Activated CD4-positive, alpha-beta memory T cell treated with anti-CD3 and anti-CD28 coated beads, Interleukin-2, amount 10 ng/mL, durations not matched to agents 7 days and 5 days (primary cell): ENCODE data around the gene UQCRFS1. TPM values are rescaled to one million over a fixed set of nuclear protein-coding genes. Genes with fewer than 3 reads are reported as not detected.
A peak's percentile ranks its signal among the peaks of the same experiment; 100 is the strongest.
"Not testable (repeated sequence)": the region's sequence is repeated elsewhere in the genome, so short reads cannot be mapped to it uniquely, and the experiment has no call there.

Source experiments
- CTCF ChIA-PET: fragments of 350-600 bp; sonication (Branson Sonifier 250); formaldehyde crosslinking; loops from one replicate; lab custom pipeline; 2021; ENCODE audit warnings: antibody characterized with exemption, inconsistent platforms; lab: Charles Lee
- POLR2A ChIA-PET: fragments of 350-600 bp; sonication (Branson Sonifier 250); formaldehyde crosslinking; loops from one replicate; lab custom pipeline; 2021; ENCODE audit warnings: antibody characterized with exemption; lab: Charles Lee
- DNase-seq: peaks from one replicate; pipeline ENCODE4 v3.0.0-alpha.2; 2020
- H3K27ac Mint-ChIP-seq: one replicate; pipeline ENCODE4 v1.8.0; 2021; ENCODE audit warnings: mild to moderate bottlenecking, mixed read lengths
- H3K27me3 Mint-ChIP-seq: one replicate; pipeline ENCODE4 v1.8.0; 2021; ENCODE audit warnings: mixed read lengths
- H3K36me3 Mint-ChIP-seq: one replicate; pipeline ENCODE4 v1.8.0; 2021; ENCODE audit warnings: low read depth, mixed read lengths
- H3K4me1 Mint-ChIP-seq: one replicate; pipeline ENCODE4 v1.8.0; 2021; ENCODE audit warnings: mixed read lengths
- H3K4me3 Mint-ChIP-seq: one replicate; pipeline ENCODE4 v1.8.0; 2021; ENCODE audit warnings: mild to moderate bottlenecking, mixed read lengths
- H3K9me3 Mint-ChIP-seq: one replicate; pipeline ENCODE4 v1.8.0; 2021; ENCODE audit warnings: mixed read lengths
- total RNA-seq, 2 experiments: library from RNA; stranded (reverse); gene quantifications; one replicate each; pipeline ENCODE4 v1.2.3, GENCODE V29; 2021

The UQCRFS1 gene
- total RNA-seq, 2 experiments from 2014 or later: 32.6 to 35.4 TPM

DNA sequence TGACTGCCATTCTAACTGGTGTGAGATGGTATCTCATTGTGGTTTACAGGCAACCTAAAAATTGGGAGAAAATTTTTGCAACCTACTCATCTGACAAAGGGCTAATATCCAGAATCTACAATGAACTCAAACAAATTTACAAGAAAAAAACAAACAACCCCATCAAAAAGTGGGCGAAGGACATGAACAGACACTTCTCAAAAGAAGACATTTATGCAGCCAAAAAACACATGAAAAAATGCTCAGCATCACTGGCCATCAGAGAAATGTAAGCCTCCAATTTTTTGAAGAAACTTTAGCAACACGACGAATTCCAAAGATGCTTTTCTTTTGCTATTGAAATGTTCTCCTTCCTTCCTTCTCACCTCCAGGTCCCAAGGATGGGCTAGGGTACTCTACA, 1.9 kb downstream of the UQCRFS1 start:
- Mint-ChIP-seq H3K4me1 (peaks cover 47% of the 10 kb centered on the region), H3K4me3 (peak overlapping the region; percentile 97), H3K27ac (peak overlapping the region; percentile 96), H3K36me3 (peaks cover 57% of the 10 kb centered on the region)
- H3K27me3 Mint-ChIP-seq, H3K9me3 Mint-ChIP-seq, CTCF ChIA-PET, DNase-seq: not testable (repeated sequence)
- POLR2A ChIA-PET: interaction anchor here (1.5 kb wide), 1 partner anchor 505 kb away, joined by 4 read pairs; no protein-coding TSS in a partner anchor

GRCh38 chr19:29210502-29210901, 2.4 kb downstream of the UQCRFS1 start:
- H3K27me3 Mint-ChIP-seq, H3K27ac Mint-ChIP-seq, DNase-seq, POLR2A ChIA-PET, H3K9me3 Mint-ChIP-seq, H3K4me3 Mint-ChIP-seq, CTCF ChIA-PET: not testable (repeated sequence)
- peaks cover 63% of the 10 kb centered on the region for H3K36me3 Mint-ChIP-seq
- peaks cover 49% of the 10 kb centered on the region for H3K4me1 Mint-ChIP-seq

DNA sequence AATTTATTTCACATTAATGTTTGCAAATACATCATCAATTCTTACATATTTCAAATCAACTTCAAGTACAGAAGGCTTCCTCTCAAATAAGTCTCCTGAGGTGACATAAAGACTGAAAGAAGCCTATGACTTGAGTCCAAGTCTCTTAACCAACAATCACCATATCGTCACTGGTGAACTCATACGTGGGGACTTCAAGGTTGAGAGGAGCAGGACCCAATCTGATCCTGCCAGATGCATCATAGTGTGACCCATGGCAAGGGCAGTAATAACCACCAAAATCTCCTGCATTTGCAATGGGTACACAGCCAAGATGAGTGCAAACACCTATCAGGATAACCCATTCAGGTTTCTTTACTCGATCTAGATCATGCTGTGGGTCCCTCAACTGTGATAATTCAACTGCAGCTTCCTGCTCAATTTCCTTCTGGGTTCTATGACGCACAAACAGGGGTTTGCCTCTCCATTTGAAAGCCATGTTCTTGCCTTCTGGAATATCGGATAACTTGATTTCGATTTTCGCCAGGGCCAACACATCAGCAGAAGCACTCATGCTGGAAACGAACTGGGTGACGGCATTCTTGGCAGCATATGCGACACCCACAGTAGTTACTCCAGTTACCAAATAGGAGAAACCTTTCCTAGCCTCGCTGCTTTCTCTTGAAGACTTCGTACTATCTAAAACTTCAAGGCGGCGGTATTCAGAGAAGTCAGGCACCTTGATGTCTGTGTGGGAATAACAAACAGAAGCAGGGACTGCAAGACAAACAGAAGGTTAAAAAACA, 5.4 kb downstream of the UQCRFS1 start:
- Mint-ChIP-seq H3K4me1 (peaks cover 46% of the 10 kb centered on the region), H3K36me3 (peaks cover 73% of the 10 kb centered on the region)
- H3K9me3 Mint-ChIP-seq, CTCF ChIA-PET, H3K27me3 Mint-ChIP-seq, DNase-seq, H3K27ac Mint-ChIP-seq, POLR2A ChIA-PET, H3K4me3 Mint-ChIP-seq: not testable (repeated sequence)

- peaks cover 36% of the 10 kb centered on the region for H3K4me1 Mint-ChIP-seq
- POLR2A ChIA-PET: no interaction called here
- H3K36me3 Mint-ChIP-seq: peaks cover 62% of the 10 kb centered on the region
- H3K4me3 Mint-ChIP-seq: no peak overlapping the region
- H3K27ac Mint-ChIP-seq: no peak overlapping the region
- peaks cover 2% of the 10 kb centered on the region for H3K9me3 Mint-ChIP-seq
- CTCF ChIA-PET: no interaction called here
- DNase-seq: no peak
- no peaks in the 10 kb centered on the region for H3K27me3 Mint-ChIP-seq
Measured at GRCh38 chr19:29206453-29206852, 6.5 kb downstream of the UQCRFS1 start.

- ChIA-PET POLR2A (no interaction called here), CTCF (interaction anchor here (1.2 kb wide), 1 partner anchor 8 kb away, joined by 3 read pairs; no protein-coding TSS in a partner anchor)
- no peak for DNase-seq
- Mint-ChIP-seq H3K9me3 (peaks cover 9% of the 10 kb centered on the region), H3K27ac (no peak overlapping the region), H3K4me3 (no peak overlapping the region), H3K27me3 (no peaks in the 10 kb centered on the region), H3K36me3 (peaks cover 25% of the 10 kb centered on the region), H3K4me1 (peaks cover 6% of the 10 kb centered on the region)
Measured at GRCh38 chr19:29202281-29202680, 10.7 kb downstream of the UQCRFS1 start.

- DNase-seq: no peak
- H3K4me3 Mint-ChIP-seq: no peak overlapping the region
- ChIA-PET POLR2A (no interaction called here), CTCF (interaction anchor here (1.2 kb wide), 1 partner anchor 8 kb away, joined by 3 read pairs; no protein-coding TSS in a partner anchor)
- H3K27ac Mint-ChIP-seq: no peak overlapping the region
- H3K9me3 Mint-ChIP-seq: peaks cover 9% of the 10 kb centered on the region
- peaks cover 6% of the 10 kb centered on the region for H3K4me1 Mint-ChIP-seq
- peaks cover 24% of the 10 kb centered on the region for H3K36me3 Mint-ChIP-seq
- H3K27me3 Mint-ChIP-seq: no peaks in the 10 kb centered on the region
Measured at GRCh38 chr19:29201855-29202254, 11.1 kb downstream of the UQCRFS1 start.

- POLR2A ChIA-PET: no interaction called here
- DNase-seq: no peak
- CTCF ChIA-PET: interaction anchor here (1.3 kb wide), 1 partner anchor 8 kb away, joined by 3 read pairs; no protein-coding TSS in a partner anchor
- Mint-ChIP-seq H3K4me1 (peaks cover 6% of the 10 kb centered on the region), H3K36me3 (no peaks in the 10 kb centered on the region), H3K9me3 (peaks cover 10% of the 10 kb centered on the region), H3K27ac (no peak overlapping the region), H3K27me3 (no peaks in the 10 kb centered on the region), H3K4me3 (no peak overlapping the region)
Measured at GRCh38 chr19:29194658-29195057, 18.3 kb downstream of the UQCRFS1 start.

DNA sequence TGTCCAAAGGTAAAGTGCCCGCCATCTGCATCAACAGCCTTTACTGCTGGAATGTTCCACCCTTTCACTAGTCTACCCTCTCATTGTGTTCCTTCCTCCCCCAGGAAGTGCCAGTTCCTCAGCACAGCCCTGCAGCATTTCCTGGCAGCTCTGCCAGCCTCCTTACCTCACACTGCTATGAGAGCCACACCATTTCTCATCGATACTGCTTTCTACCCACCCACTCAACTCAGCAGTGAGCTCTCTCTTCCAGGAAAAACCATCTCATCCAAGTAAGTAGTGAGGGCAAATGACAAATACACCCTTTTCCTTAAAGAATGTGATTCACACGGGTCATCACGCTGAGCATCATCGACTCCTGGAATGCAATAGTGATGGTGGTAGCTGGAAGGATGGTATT, 19.8 kb downstream of the UQCRFS1 start:
- ChIA-PET CTCF (interaction anchor here (1.1 to 1.3 kb wide), 2 partner anchors 9 to 102 kb away, joined by 3 read pairs; no protein-coding TSS in a partner anchor), POLR2A (no interaction called here)
- Mint-ChIP-seq H3K4me3 (no peak overlapping the region), H3K9me3 (peaks cover 5% of the 10 kb centered on the region), H3K4me1 (peaks cover 6% of the 10 kb centered on the region), H3K27me3 (no peaks in the 10 kb centered on the region), H3K36me3 (no peaks in the 10 kb centered on the region), H3K27ac (no peak overlapping the region)
- DNase-seq: no peak

DNA sequence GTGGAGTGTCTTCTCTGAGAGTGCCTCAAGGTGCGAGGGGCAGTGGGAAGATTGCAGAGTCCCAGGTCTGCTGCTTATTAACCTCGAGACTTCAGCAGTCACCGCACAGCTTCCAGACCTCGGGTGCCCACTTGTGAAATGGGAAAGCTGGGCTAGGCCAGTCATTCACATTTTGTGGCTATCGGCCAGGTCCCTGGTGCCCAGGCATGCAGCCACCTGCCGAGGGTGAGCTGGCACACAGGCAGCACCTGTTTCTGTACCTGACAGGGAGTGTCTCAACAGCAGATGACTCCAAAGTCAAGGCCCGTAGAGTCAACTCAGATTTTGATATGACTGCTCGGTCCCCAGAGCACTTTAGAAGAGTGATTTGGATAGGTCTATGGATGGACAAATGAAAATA, 21.9 kb downstream of the UQCRFS1 start:
- no peak overlapping the region for H3K27ac Mint-ChIP-seq
- POLR2A ChIA-PET: no interaction called here
- H3K9me3 Mint-ChIP-seq: no peaks in the 10 kb centered on the region
- no peak overlapping the region for H3K4me3 Mint-ChIP-seq
- no peak for DNase-seq
- CTCF ChIA-PET: no interaction called here
- no peaks in the 10 kb centered on the region for H3K36me3 Mint-ChIP-seq
- H3K4me1 Mint-ChIP-seq: peaks cover 6% of the 10 kb centered on the region
- no peaks in the 10 kb centered on the region for H3K27me3 Mint-ChIP-seq

GRCh38 chr19:29189033-29189360, 24.0 kb downstream of the UQCRFS1 start:
- Mint-ChIP-seq H3K27me3 (no peaks in the 10 kb centered on the region), H3K36me3 (no peaks in the 10 kb centered on the region), H3K27ac (no peak overlapping the region), H3K4me3 (no peak overlapping the region), H3K9me3 (no peaks in the 10 kb centered on the region), H3K4me1 (peaks cover 6% of the 10 kb centered on the region)
- CTCF ChIA-PET: no interaction called here
- POLR2A ChIA-PET: no interaction called here
- DNase-seq: no peak

DNA sequence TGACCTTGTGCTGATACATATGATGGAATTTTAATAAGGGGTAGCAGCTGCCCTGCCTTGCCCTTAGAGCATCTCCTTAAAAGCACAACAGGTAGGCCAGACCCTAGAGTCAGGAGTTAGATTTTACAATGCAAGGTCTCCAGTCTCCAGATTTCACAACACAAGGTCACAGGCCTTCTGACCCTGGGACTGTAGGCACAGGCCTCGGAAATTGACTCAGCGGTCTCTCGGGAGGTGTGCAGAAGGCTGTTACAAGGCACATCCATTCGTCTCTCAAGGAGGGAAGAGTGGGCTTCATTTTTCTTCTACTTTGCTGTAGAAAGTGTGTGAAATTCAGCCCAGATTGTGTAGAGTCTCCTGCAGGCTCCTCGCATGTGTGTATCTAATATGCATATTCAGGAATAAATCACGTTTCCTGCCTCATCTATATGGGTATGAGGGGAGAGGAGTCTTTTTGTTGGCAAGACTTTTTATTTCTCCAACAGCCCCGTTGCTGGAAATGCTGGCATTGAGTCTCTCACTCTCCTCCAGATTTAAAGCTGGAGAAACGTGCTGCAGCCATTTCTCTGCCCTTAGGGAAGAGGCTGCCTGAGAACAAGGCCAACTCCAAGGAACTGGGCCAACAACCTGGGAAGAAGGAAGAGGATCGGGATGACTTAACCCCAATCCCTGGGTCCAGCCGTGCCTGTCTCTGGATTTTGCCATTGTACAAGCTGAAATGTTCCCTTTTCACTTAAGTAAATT, 24.5 kb downstream of the UQCRFS1 start:
- Mint-ChIP-seq H3K27me3 (no peaks in the 10 kb centered on the region), H3K4me3 (no peak overlapping the region), H3K4me1 (peaks cover 6% of the 10 kb centered on the region), H3K9me3 (no peaks in the 10 kb centered on the region), H3K27ac (no peak overlapping the region), H3K36me3 (no peaks in the 10 kb centered on the region)
- ChIA-PET POLR2A (no interaction called here), CTCF (no interaction called here)
- no peak for DNase-seq

- ChIA-PET CTCF (interaction anchor here (0.8 kb wide), 1 partner anchor 76 kb away, joined by 3 read pairs; no protein-coding TSS in a partner anchor), POLR2A (no interaction called here)
- H3K27ac Mint-ChIP-seq: no peak overlapping the region
- DNase-seq: no peak
- no peaks in the 10 kb centered on the region for H3K27me3 Mint-ChIP-seq
- no peaks in the 10 kb centered on the region for H3K4me1 Mint-ChIP-seq
- H3K4me3 Mint-ChIP-seq: no peak overlapping the region
- no peaks in the 10 kb centered on the region for H3K36me3 Mint-ChIP-seq
- no peaks in the 10 kb centered on the region for H3K9me3 Mint-ChIP-seq
Measured at GRCh38 chr19:29187676-29188075, 25.3 kb downstream of the UQCRFS1 start.

GRCh38 chr19:29185427-29185826, 27.5 kb downstream of the UQCRFS1 start:
- H3K27me3 Mint-ChIP-seq: no peaks in the 10 kb centered on the region
- CTCF ChIA-PET: no interaction called here
- DNase-seq: no peak
- H3K36me3 Mint-ChIP-seq: no peaks in the 10 kb centered on the region
- H3K9me3 Mint-ChIP-seq: no peaks in the 10 kb centered on the region
- no peaks in the 10 kb centered on the region for H3K4me1 Mint-ChIP-seq
- POLR2A ChIA-PET: no interaction called here
- no peak overlapping the region for H3K4me3 Mint-ChIP-seq
- no peak overlapping the region for H3K27ac Mint-ChIP-seq
